ENCODE data around the gene PRKCI. TPM values are rescaled to one million over a fixed set of nuclear protein-coding genes. Genes with fewer than 3 reads are reported as not detected.

Gene PRKCI
- total and polyA plus RNA-seq, 2 donors (not counting 1 experiment from before 2014, with no cell fraction given): 1.8 to 11.1 TPM

- no peaks in the 10 kb centered on the region for H3K27me3 Mint-ChIP-seq
- H3K27me3 ChIP-seq (replicated peaks in 1 of 4; ENCODE audit: control extremely low read depth in 1 of 4, control insufficient read depth in 3 of 4, insufficient read depth in 4 of 4, low read length in 3 of 4): no peaks in the 10 kb centered on the region
- ChIA-PET CTCF (interaction anchor here (1.0 to 2.0 kb wide), 2 partner anchors 39 to 41 kb away, joined by 3 to 7 read pairs; partner anchors contain the start of gene SKIL), POLR2A (no interaction called here)
- intact Hi-C loops (cut with micrococcal nuclease): no loop called here
- no peak for TF ChIP-seq CTCF (IDR thresholded peaks at IDR 0.05)
- H3K27ac ChIP-seq (ENCODE audit: low read length in 2 of 2): no peak overlapping the region
- peaks cover 0 to 3% (median 0%) of the 10 kb centered on the region in 3 donors for H3K9me3 ChIP-seq (ENCODE audit: control extremely low read depth in 1 of 3, control insufficient read depth in 2 of 3, insufficient read depth in 1 of 3, low read length in 2 of 3)
- ATAC-seq (ENCODE audit: low read depth): no peak
- H4K20me1 ChIP-seq (ENCODE audit: control insufficient read depth, insufficient read depth, low read length, poor library complexity, severe bottlenecking): no peaks in the 10 kb centered on the region
- H3K79me2 ChIP-seq (ENCODE audit: control insufficient read depth, insufficient read depth, low read length): no peaks in the 10 kb centered on the region
- H3K4me3 ChIP-seq (ENCODE audit: control extremely low read depth in 1 of 5, extremely low read depth in 1 of 5, insufficient read depth in 1 of 5, low read depth in 2 of 5, low read length in 4 of 5): no peak overlapping the region
- H3K4me2 ChIP-seq (replicated peaks; ENCODE audit: low read depth, low read length, poor library complexity, severe bottlenecking): no peak overlapping the region
- no peak overlapping the region for H2AFZ ChIP-seq (ENCODE audit: insufficient read depth, low read depth, low read length, poor library complexity, severe bottlenecking)
- no peaks in the 10 kb centered on the region for H3K36me3 ChIP-seq (replicated peaks in 1 of 2; ENCODE audit: control extremely low read depth in 1 of 2, control insufficient read depth in 1 of 2, extremely low read depth in 1 of 2, insufficient read depth in 2 of 2, low read length in 1 of 2)
- no peak for DNase-seq
- H3K27ac Mint-ChIP-seq: no peak overlapping the region
- H3K4me3 Mint-ChIP-seq: no peak overlapping the region
- no peak overlapping the region for H3K9ac ChIP-seq (ENCODE audit: low read length)
- H3K4me1 Mint-ChIP-seq: no peaks in the 10 kb centered on the region
- H3K9me3 Mint-ChIP-seq (ENCODE audit: insufficient read depth): no peaks in the 10 kb centered on the region
- WGBS (ENCODE audit: insufficient coverage): 70% methylated on average over 2 of the region's 3 CpGs
- no peaks in the 10 kb centered on the region for H3K4me1 ChIP-seq (ENCODE audit: control insufficient read depth in 2 of 2, insufficient read depth in 2 of 2, low read length in 2 of 2)
Measured at GRCh38 chr3:170317954-170318353, 95.7 kb downstream of the PRKCI start.

GRCh38 chr3:170320461-170321121 is 98.4 kb downstream of the PRKCI start:
- 91% methylated on average over 5 of the region's 7 CpGs for WGBS (ENCODE audit: insufficient coverage)
- no peaks in the 10 kb centered on the region for H3K4me1 Mint-ChIP-seq
- no peaks in the 10 kb centered on the region for H3K27me3 ChIP-seq (replicated peaks in 1 of 4; ENCODE audit: control extremely low read depth in 1 of 4, control insufficient read depth in 3 of 4, insufficient read depth in 4 of 4, low read length in 3 of 4)
- no peaks in the 10 kb centered on the region for H3K4me1 ChIP-seq (ENCODE audit: control insufficient read depth in 2 of 2, insufficient read depth in 2 of 2, low read length in 2 of 2)
- no peaks in the 10 kb centered on the region for H4K20me1 ChIP-seq (ENCODE audit: control insufficient read depth, insufficient read depth, low read length, poor library complexity, severe bottlenecking)
- DNase-seq: no peak
- no peaks in the 10 kb centered on the region for H3K27me3 Mint-ChIP-seq
- H3K9me3 Mint-ChIP-seq (ENCODE audit: insufficient read depth): no peaks in the 10 kb centered on the region
- no peak overlapping the region for H3K4me2 ChIP-seq (replicated peaks; ENCODE audit: low read depth, low read length, poor library complexity, severe bottlenecking)
- H3K9me3 ChIP-seq (ENCODE audit: control extremely low read depth in 1 of 3, control insufficient read depth in 2 of 3, insufficient read depth in 1 of 3, low read length in 2 of 3): no peaks in the 10 kb centered on the region
- H3K4me3 ChIP-seq (ENCODE audit: control extremely low read depth in 1 of 5, extremely low read depth in 1 of 5, insufficient read depth in 1 of 5, low read depth in 2 of 5, low read length in 4 of 5): no peak overlapping the region
- H3K27ac ChIP-seq (ENCODE audit: low read length in 2 of 2): no peak overlapping the region
- no peak for TF ChIP-seq CTCF (IDR thresholded peaks at IDR 0.05)
- TF ChIP-seq EZH2 (IDR thresholded peaks at IDR 0.05; ENCODE audit: borderline replicate concordance, insufficient read depth, low read depth, low read length, poor library complexity, severe bottlenecking): no peak
- H3K27ac Mint-ChIP-seq: no peak overlapping the region
- CTCF ChIA-PET: interaction anchor here (0.5 to 1.4 kb wide), 3 partner anchors 8 to 93 kb away, joined by 3 to 4 read pairs (median 3); no protein-coding TSS in a partner anchor
- intact Hi-C loops (cut with micrococcal nuclease): no loop called here
- POLR2A ChIA-PET: interaction anchor here (0.7 kb wide), 1 partner anchor 36 kb away, joined by 3 read pairs; no protein-coding TSS in a partner anchor
- no peak overlapping the region for H3K9ac ChIP-seq (ENCODE audit: low read length)
- no peak overlapping the region for H3K4me3 Mint-ChIP-seq
- H3K36me3 ChIP-seq (replicated peaks in 1 of 2; ENCODE audit: control extremely low read depth in 1 of 2, control insufficient read depth in 1 of 2, extremely low read depth in 1 of 2, insufficient read depth in 2 of 2, low read length in 1 of 2): no peaks in the 10 kb centered on the region
- H2AFZ ChIP-seq (ENCODE audit: insufficient read depth, low read depth, low read length, poor library complexity, severe bottlenecking): no peak overlapping the region
- ATAC-seq (ENCODE audit: low read depth): no peak
- no peaks in the 10 kb centered on the region for H3K79me2 ChIP-seq (ENCODE audit: control insufficient read depth, insufficient read depth, low read length)
